Measurements from ENCODE around the gene PLA2G4C.
A peak's percentile ranks its signal among the peaks of the same experiment; 100 is the strongest.

PLA2G4C gene, protein sequence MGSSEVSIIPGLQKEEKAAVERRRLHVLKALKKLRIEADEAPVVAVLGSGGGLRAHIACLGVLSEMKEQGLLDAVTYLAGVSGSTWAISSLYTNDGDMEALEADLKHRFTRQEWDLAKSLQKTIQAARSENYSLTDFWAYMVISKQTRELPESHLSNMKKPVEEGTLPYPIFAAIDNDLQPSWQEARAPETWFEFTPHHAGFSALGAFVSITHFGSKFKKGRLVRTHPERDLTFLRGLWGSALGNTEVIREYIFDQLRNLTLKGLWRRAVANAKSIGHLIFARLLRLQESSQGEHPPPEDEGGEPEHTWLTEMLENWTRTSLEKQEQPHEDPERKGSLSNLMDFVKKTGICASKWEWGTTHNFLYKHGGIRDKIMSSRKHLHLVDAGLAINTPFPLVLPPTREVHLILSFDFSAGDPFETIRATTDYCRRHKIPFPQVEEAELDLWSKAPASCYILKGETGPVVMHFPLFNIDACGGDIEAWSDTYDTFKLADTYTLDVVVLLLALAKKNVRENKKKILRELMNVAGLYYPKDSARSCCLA

DNA sequence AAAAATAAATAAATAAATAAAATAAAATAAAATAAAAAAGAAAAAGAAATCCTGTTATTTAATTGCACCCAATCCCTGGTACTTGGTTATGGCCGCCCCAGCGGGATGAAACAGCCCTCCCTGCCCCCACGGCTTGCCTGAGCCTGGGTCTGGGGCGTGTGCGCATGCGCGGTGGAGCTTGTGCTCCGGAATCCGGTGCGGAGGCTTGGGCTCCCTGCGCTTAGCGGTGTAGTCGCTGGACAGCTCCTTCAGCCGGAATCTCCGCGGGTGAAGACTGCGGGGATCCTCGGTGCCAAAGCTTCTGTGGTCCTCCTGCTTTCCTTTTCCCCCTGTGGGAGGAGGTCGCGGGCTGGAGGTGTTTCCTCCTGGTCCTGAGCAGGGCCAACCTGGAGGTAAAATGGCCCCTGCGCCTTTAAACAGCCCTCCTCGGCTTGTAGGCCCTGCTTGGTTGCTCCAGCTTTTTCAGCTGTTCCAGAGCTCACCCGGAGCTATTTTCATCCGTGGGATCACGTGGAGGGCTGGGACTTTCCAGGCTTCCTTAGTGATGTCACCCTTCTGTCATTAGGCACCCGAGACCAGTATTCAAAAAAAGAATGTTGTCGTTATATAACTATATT is at the start of gene PLA2G4C:
Gene PLA2G4C (minus strand): TSS at position 468 of the 617 bp plus-strand sequence. CDS start 4,288 bp downstream, outside the sequence.
- DNase-seq = peak; percentile 95

DNA sequence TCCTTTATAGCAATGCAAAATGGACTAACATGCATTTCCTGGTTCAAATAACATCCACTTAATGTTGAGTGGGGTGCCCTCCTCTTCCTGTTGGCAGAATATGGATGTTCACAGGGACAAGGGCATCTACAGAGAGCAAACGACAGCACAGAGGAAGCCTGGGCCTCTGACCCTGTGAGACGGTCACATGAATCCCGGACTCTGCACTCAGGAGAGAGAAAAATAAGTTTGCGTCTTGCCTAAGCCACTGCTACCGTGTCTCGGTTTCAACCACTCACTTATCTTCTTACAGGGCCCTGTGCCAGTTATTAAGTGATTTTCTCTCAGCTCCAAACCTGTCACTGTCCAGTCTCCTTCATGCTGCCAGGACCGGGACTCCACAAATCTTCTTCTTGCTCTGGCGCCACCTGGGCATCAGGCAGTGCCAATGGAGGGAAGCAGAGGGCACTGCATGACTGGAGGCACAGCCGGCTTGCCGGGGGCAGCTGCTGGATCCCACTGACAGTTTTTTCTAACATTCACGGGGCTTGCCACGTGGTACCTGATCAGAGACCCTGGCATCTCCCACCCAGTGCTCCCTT is 47.7 kb upstream of the PLA2G4C start:
- no peak for DNase-seq

DNA sequence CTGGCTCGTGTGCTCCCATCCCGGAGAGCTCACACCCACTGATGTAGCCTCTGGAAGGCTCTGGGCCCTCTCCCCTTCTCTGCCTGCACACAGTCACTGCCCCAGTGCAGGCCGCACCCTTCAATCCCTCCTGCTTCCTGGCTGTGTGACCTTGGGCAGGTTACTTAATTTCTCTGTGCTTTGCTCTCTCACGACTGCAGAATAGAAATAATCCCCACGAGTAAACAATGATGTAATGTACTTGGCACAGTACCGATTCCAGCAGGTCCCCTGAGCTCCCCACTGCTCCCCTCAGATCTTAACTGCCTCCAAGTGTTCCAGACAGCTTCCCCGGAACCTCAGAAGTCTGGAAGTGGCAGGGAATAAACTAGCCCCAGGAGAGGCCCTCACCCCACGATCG is 43.4 kb upstream of the PLA2G4C start:
- DNase-seq = peak; percentile 21

DNA sequence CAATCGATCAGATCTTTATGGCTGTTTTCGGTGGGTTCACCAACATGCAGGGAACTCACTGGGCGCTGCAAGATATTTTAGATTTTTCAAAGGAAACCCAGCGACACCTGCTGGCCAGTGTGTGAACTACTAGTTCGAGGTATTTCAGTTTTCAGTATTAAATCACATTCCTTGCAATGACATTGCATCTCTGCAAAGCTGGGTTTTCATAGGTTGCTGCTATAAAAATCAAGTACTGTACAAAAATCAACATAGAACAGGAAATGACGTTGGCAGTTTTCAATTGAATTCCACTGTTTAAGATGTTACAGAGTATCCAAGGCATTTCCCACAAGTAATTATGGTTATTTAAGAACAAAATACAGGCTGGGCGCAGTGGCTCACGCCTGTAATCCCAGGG is 41.9 kb upstream of the PLA2G4C start:
- DNase-seq = peak; percentile 55

DNA sequence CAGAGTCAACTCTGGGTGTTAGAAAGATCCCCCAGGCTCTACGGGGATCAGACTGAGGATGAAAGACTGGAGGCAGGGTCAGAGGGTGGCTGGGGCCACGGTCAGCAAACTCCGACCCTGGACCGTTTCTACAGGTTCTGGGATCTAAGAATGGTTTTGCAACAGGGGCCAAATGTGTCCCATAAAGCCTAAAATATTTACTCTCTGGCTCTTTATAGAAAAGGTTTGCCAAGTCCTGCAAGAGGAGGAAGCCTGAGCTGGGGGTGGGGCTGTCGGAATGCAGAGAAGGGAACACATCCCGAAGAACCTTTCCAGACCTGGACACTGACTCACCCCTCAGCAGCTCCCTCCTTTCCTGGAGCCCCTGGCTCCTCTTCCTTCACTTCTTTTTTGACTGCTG is 38.8 kb upstream of the PLA2G4C start:
- no peak for DNase-seq

DNA sequence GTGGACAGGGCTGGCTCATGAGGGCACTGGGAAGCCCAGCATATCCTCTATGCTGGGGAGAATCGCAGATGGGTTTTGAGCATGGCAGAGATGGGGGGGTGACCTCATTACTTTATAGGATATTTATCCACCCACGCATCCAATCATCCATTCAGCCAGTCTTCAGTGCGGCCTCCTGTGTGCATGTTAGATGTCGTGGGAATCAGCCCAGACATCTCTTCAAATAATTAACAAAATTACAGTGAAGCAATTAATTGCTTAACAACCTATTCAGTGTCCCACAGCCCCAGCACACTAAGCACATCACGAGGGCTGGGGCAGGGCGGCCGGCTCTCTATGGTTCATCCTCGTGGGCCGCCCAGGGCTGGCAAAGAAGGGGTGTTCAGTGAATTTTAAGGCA is 38.0 kb upstream of the PLA2G4C start:
- no peak for DNase-seq

DNA sequence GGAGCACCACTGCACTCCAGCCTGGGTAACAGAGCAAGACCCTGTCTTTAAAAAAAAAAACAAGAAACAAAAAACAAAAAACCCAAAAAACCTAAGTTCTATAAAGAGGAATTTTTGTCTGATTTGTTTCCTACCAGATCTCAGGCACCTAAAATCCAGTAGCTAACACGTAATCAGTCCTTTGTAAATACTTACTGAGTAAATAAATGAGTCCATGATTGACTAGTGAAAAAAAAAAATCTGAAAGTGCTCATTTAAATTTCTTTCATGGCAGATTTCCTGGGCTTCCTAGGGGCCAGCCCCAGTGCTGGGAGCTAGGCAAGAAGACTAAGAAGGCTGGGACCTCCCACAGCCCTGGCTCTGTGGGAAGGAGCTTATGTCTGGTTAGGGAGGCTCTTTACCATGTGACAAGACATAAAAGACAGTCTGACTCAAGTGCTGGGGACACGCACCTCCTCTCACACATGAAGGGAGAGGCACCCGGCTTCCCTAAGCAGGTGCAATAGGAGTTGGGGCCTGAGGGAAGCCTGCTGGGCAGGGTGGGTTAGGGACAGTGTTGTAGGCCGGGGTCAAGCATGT is 37.1 kb upstream of the PLA2G4C start:
- no peak for DNase-seq

DNA sequence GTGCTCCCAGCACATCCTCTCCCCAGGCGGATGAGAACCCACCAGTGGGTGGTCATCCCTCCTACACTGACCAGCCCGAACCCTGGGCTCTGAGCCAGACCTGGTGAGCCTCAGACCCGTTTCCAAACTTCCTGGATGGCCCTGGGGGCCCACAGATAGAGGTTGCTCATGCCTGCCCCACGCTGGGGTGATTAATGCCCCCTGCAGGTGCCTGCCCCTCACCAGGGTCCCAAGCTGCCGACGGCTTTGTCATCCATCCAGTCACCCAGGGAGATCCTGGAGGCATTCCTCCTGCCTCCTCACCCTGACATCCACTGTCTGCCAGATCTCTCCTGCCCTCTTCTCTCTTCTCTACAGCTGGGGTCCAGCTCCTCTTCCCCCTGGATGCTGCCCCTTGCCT is 28.4 kb upstream of the PLA2G4C start:
- no peak for DNase-seq

DNA sequence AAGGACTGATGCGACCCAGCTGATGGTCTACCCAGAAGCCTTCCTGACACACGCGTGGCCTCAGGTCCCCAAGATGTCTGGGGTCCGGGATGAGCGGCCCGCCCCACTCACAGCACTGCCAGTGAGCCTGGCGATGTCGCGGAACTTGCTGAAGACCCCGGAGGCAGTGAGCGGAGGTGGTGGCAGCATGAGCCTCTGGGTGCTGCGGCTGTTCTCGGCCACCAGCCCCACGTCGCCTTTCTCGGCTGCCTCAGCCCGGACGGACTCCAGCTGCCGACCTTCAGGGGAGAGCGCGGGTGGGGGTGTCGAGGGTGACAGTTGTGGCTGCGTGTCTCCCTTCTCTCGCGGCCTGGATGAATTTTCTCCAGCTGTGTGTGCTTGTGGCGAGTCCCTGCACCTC is 26.8 kb upstream of the PLA2G4C start:
- DNase-seq = no peak

DNA sequence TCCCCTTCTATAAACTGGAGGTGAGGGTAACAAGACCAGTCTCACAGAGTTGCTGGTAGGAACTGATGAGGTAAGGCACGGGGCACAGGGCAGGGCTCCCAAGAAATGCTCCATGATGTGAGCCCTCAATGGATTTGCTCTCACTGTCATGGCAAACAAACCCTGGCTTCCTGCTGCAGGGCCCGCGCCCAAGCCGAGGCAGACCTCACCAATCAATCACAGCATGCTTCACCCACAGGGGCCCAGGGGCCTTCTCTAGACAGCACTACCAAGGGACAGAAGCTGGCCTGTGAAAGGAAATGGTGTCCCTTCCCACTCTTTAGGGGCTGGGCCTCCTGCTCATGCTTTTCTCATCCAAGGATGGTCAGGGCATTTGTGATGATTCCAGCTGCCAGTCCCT is 25.9 kb upstream of the PLA2G4C start:
- no peak for DNase-seq

DNA sequence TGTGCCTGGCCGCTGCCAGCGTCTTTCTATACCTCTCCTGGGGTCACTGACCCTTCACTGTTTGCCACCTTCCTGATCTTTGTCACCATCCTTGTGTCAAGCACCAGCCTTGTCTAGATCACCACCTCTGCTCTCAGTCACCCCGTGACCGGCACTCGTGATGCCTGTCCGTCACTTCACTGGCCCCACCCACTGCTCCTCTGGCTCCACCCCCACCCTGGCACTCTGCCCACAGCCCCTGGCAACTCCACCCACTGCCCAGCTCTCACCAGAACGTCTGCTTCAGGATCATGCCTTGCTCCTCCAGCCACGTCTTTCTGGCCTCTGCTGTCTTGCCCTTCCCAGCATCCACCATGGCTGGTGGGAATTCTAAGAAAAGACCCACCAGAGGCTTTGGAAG is 24.8 kb upstream of the PLA2G4C start:
- peak; percentile 23 for DNase-seq

DNA sequence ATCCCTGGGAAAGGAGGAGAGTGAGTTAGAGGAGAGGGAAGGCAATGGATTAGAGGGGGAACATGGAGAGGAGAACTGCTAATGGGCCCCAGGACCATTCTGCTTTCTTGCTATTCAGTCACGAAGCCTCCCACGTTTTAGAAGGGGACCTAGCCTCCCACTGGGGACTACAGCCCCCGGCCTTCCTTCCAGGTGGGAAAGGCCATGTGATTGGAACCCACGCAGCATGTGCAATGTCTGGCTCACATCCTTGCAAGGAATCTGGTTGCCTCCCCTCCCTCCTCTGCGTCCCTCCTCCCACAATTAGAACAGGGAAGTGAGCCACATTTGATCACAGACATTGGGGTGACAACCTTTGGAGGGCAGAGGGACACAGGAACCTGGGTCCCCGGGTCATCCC is 22.5 kb upstream of the PLA2G4C start:
- DNase-seq = no peak

DNA sequence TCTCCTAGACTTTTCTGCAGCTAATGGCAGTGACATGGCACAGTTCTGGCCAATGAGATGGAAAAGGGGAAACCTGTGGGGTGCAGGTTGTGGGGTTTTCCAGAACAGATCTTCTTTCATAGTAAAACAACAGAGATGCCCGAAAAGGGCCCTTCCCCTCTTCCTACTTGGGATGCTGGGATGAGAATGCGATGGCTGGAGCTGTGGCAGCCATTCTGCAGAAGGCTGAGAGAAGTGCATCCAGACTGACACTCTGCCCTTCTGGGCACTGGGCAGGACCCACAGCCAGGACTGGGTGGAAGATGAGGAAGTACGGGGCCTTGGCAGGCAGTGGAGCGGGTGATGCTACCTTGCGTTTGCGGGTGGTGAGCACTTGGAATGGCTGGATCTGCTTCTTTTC is 16.9 kb upstream of the PLA2G4C start:
- DNase-seq = no peak

DNA sequence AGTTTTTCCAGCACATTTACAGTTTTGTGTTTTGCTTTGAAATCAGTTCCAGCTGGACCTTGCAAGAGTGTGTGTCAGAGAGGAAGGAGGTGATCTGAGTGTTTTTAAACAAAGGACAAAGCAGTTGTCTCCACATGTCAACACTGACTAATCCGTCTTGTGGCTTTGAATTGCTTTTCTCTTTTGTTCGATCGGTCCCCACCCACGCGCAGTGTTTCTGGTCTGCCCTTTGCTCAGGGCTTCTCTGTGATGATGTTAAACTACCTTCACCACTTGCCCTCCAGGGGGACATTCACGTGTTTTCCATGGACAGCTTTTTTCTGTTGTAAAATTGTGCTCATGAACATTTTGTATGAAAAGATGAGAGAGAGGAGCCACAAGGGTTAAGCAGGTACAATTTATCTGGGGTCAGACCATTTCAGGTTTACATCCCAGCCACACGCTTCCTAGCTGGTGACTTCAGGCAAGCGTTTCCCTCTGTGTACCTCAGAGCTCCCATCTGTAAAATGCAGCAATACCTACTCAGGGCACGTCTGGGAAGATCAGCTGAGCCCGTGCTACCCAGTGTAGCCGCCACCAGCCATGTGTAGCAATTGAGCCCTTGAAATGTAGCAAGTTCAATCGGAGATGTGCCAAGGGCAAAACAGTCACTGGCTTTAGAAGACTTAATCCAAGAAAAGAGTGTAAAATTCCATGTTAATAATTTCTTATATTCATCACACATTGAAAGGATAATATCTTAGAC is 13.5 kb upstream of the PLA2G4C start:
- DNase-seq = peak; percentile 6

DNA sequence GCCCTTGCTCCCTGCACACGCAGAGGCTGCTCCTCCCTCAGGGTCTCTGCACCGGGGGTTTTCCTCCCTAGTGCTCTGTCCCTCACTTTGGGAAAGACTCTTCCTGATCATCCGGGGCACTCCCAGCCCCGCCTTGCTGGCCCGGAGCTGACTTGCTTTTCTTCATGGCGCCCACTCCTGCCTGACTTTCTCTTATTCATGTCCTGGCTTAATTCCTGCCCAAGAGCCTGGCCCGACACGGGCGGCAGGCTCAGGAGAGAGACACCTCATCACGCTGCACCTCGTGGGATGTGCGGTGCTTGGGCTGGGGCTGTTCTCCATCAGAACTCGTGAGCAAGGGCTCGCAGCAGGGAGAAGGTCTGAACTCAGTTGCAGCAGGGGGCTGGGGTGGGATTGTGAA is 11.8 kb upstream of the PLA2G4C start:
- DNase-seq = no peak

DNA sequence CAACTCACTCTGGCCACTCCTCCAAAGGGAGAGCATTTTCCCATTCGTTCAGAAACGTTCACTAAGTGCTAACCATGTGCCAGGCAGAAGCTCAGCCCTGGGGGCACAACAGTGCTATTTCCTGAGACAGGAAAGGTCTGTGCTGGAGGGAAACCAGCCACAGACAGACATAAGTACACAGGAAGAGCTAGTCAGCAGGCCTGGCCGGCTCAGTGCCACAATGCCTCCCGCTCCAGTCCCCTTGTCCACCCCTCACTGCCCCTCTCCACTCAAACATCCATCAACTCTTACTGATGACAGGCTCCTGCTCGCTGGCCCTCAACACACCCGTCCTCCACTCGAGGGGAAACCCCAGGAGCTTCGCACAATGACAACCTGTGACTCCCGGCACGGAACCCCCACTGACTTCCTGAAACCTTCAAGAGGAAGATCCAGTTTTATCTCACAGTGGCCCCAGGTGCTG is 11.3 kb upstream of the PLA2G4C start:
- no peak for DNase-seq

DNA sequence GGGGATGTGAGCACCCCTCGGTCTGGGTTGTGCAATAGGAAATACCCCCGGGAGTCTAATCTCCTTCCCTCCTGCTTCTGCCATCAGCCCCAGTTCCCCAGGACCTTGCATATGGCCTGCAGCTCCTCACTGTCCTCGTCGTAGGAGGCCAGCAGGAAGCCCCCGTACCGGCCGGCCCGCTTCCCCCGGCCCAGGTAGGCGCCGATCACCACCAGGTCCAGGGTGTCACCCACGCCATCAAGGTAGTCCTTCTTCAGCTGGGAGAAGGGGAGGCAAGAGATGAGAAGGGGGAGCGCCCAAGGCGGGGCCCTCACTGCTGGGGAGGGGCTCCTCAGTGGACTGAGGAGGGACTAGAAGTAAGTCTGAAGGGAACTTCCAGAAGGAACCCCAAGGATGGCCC is 10.4 kb upstream of the PLA2G4C start:
- DNase-seq = no peak

DNA sequence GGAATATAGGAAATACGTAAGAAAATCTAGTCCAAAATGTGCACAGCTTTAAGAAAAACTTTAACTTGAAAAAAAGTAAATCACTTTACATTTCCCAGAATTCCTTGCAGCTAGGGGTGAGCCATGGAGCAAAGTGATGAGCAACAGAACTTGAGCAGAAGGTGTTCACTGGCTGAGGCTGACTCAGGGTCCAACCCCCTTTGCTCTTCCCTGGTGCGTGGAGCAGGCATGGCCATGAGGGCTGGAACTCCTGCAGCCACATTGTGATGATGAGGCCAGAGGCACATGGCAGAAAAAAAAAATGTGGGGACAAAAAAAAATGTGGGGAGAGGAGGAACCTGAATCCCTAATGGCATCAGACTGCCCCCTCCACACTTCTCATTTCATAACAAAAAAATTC is 9.9 kb upstream of the PLA2G4C start:
- no peak for DNase-seq

DNA sequence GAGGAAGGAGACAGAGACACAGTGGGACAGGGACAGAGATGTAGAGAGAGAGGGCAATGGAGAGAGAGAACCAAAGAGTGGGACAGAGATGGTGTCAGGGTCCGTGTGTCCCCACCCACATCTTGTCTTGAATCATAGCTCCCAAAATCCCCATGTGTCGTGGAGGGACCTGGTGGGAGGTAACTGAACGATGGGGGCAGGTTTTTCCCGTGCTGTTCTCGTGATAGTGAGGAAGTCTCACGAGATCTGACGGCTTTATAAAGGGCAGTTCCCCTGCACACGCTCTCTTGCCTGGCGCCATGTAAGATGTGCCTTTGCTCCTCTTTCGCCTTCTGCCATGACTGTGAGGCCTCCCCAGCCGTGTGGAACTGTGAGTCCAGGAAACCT is 7.5 kb upstream of the PLA2G4C start:
- DNase-seq = no peak

DNA sequence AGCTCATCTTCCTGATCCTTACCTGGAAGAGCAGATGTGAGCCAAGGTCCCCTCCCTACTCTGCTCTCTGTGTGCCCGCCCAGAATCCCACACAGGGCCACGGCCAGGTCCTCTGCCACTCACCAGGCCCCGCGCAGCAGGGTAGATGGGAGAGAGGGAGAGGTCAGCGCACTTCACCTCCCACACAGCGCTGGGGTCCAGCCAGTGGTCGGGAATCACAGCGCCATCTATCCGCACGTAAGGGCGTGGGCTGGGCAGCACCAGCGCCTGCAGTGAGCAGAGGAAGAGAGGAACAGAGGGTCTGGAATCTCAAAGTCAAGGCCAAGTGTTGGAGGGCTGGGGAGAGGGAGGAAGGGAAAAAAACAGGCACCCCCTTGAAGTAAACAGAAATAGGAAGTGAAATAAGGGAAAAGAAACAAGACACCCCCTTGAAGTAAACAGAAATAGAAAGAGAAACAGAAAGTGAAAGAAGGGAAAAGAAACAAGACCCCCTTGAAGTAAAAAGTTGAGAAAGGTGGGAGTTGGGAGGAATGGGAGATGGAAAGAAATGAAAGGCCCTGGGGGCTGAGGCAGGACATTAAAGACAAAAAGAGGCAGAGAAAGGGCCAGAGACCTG is 7.0 kb upstream of the PLA2G4C start:
- no peak for DNase-seq

DNA sequence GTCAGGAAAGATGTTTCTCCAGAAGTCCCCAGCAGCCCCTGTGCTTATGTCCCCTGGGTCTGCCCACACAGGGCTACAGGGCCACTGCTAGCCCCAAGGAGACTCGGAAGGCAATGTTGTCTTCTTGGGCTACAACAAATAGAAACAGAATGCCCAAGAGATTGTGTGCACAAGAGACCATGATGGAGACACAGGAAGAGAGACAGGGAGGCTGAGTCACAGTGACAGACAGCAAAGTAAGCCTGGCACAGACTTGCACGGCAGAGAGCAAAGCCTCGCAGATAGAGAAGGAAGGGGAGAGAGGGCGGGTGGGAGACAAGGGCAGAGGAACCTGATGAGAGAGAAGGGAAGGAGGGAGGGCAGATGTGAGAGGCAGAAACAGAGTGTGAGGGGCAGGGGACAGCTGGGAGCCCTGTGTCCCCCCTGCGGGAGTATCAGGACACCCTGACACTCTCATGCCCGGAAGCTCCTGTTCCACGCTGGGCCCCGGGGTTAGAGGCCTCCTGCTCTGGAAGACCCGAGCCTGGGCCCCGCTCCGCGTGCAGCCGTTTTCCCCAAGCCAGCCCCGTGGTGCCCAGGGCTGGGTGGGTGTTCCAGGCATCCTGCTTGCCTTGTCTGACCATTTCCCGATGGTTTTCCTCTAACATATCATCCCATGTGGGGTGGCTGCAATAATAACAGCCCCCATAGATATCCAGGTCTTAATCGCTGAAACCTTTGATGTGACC is 2.7 kb upstream of the PLA2G4C start:
- DNase-seq = peak; percentile 11

DNA sequence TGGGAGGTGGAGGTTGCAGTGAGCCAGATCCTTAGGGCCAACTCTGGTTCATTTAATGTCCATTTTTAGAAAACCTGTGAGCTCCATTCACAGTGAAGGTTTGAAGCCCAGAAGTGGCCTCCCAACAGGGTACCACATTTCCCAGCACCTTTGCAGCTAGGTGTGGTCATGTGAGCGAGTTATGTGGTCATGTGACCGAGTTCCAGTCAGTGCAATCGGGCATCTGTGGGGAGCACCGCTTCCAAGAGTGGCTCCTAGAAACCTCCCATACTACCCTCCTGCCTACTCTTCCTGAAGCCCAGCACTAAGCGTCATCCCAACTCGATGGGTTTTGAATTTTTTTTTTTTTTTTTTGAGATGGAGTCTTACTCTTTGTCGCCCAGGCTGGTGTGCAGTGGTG is 663 bp upstream of the PLA2G4C start:
- DNase-seq = peak; percentile 73
